GM18502 (cell line): ENCODE measurements around the gene CCNI2.

Source experiments
- ATAC-seq: cut with Tn5 transposase; IDR thresholded peaks from one replicate; pipeline ENCODE4 v1.9.1; 2021; ENCODE audit warnings: mild to moderate bottlenecking; ENCODE audit not compliant: unreplicated experiment, poor library complexity

The CCNI2 gene

DNA sequence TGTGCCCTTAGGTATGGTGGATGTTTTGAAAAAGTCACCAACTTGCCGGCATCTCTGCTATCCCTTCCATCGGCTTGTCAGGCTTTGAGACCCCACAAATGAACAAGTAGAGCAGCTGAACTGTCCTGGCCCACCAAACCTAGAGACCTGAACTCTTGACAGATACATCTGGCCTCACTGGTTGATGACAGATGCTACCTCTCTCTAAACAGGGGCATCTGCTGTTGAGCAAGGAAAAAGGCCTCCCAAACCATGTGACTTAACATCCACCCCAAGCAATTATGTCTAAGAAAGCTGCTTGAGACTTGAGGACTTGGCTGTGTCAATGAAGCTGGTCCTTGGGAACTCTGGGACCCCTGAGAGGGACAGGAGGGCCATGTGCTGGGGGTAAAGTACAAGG, 2.3 kb downstream of the CCNI2 start:
- ATAC-seq = no peak

DNA sequence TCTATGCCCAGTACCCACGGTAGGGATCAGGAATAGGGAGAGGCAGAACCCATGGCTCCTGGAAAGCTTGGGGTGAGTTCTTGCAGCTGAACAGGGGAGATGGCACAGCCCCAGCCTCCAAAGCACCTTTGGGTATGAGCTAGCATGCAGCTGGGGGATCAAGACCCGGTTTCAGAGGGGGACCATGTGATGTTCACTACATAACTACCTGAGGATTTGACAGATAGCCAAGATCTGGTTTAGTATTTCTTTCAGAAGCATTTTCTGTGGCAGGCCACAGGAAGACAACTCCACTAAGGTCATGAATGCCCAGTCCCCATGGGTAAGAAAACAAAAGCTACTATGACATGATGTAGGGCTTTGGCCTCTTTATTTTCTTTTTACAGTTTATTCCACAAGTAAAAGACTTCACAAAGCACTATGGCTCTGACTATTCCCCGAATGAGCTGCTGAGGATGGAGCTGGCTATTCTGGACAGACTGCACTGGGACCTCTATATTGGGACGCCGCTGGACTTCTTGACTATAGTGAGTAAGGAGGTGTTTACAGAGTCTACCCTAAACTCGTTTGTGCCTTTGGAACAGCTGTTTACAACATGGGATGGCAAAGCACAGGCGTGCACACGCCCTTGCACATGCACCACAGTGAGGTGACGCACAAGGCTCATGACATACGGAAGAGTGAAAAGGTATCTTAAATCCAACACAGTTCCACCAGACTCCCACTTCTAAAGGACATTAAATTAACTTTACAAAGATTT, 3.4 kb downstream of the CCNI2 start:
- peak; percentile 39 for ATAC-seq

DNA sequence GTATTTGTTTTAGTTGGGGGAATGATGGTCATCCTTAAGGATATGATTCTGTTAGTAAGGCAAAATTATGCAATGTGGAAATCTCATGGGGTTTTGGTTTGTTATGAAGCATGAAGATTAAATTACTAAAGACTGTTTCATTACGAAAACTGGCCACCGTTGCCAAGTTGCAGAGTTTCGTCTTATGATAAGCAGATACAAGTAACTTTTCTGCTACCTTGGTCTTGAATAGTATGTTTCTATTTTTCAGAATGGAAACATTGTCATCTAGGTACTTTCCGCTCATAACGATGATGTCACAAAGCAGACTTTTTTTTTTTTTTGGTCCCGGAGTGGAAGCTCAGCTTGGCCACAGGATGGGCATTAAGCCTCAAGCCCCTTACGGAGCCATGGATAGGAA, 4.2 kb downstream of the CCNI2 start:
- ATAC-seq = peak; percentile 45

DNA sequence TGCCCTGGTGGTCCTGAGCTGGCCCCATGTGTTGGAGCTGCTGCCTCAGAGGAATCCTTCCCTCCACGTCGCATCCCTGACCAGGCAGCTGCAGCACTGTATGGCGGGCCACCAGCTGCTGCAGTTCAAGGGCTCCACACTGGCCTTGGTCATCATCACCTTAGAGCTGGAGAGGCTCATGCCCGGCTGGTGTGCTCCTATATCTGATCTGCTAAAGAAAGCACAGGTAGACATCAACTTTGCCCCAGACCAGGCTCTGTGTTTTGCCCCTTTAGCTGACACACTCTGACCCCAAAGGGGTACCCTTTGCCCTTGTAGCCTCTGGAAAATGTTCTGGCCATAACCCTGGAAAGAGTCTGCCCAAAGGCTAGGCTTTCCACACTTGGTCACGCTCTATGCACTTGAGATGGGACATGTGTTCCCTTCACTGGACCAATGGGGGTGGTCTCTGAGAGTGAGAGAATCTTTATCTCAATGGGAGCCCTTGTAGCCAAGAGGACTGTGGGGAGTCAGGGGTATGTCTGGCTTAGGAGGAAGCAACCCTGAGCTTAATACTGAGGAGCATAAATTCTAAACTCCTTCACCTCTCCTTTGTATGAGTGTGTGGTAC, 4.8 kb downstream of the CCNI2 start:
- ATAC-seq = no peak

GRCh38 chr5:132752581-132753125, 5.4 kb downstream of the CCNI2 start:
- ATAC-seq = no peak

- no peak for ATAC-seq
Measured at GRCh38 chr5:132753135-132753987, 6.1 kb downstream of the CCNI2 start.

DNA sequence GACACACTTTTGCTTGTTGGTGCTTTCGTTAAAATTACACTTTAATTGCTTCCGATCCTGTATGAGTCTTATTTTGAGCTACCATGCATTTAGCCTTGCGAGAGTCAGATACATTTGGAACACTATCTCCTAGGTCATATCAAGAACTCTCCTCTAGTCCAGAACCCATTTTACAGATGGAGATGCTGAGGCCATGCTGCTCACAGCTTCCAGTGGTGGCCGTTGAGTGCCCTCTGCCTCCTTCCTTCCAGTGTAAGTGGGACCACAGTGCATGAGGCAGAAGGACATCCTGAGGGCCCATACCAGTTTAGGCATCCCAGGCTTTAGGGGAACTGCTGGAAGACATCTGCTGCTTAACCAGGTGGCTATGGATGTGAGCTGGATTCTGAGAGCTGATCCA, 6.9 kb downstream of the CCNI2 start:
- ATAC-seq = no peak

DNA sequence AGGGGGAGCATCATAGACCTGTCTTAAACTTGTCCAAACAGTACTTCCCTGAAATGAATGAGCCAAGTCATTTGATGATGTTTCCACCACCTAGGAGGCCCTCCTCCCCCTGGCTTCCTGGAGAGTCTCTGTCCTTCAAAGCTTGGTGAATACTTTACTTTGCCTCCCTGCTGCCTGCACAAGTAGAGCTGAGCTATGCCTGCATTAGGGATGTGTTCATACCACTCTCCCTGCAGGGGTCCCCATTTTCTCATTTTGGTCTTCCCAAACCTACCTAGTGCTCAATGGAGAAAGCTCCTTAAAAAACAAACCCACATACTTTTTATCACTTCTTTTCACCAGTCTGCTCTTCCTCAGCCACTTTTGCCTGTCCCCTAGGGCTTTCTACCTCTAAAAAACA, 7.7 kb downstream of the CCNI2 start:
- ATAC-seq = no peak

DNA sequence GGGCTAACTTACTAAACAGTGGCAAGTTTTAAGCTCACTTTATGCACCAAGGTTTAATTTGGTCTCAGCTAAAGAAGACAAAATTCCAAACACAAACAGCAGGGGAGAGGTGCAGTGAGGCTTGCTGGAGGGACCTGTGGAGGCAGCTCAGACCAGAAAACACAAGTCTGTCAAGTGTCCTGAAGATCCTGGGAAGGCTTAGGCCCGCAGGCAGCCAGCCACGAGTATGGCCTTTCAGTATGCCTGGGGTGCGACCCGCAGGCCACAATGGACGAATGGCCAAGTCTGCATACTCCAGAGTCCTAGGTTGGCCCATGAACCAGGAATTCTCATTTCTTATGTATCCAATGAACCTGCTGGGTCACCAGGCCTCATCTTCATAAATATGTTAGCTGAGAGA, 9.3 kb downstream of the CCNI2 start:
- ATAC-seq = no peak

- ATAC-seq = no peak
Measured at GRCh38 chr5:132758451-132758850, 11.2 kb downstream of the CCNI2 start.

DNA sequence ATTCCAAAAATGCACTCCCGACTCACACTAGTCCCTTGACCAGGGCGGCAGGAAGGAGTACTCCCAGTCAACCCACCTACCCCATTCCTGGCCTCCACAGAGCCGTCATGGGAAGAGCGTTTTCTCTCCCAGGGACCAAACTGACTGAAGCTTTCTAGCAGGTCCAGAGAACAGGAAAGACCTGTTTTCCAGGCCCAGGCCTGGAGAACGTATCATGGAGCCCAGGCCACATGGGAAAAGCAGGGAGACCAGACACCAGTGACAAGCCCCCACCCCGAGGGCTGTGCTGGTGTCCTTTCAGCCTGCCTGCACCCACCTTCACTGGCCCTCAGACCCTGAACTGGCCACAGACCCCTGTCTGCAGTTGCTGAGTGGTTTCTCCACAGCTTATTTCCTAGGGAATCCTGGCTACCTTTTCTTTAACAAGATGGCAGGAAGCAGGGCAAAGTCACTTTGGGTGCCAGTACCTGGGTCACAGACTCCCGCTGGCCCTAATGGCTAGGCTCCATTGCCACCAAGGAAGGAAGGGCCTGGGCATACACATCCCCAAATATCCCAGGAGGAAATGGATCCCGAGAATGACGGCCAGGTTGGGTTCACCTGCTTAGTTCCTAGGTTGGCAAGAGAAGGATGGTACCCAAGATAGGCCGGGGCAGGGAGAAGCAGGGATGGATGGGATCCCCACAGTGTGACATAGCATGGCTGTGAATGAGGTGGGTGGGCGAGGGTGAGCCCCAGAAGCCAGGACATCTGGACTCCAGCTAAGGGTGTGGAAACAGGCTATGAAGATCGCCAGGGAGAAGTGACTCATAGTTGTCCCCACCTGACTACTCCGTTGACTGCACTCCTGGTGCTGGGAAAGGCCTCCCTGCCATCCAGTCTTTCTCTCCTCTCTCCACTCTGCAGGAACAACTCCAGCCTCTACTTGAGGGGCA, 12.2 kb downstream of the CCNI2 start:
- ATAC-seq = no peak

DNA sequence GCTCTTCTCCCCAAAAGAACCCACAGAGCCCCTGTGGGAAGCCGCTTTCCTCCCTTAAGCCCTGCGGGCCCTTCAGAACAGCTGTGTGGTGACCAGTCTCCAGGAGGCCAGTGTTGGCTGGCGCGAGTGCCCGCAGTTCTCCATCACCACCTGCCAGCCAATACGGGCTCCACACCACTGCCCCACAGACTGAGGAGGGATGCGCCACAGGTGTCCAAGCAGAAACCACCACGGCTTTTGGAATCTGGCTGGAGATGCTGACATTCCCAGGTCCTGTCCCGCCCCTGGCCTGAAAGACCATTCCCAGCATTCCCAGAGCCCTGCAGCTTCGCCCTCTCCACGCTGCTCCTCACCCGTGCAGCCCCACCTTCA, 12.8 kb downstream of the CCNI2 start:
- no peak for ATAC-seq

DNA sequence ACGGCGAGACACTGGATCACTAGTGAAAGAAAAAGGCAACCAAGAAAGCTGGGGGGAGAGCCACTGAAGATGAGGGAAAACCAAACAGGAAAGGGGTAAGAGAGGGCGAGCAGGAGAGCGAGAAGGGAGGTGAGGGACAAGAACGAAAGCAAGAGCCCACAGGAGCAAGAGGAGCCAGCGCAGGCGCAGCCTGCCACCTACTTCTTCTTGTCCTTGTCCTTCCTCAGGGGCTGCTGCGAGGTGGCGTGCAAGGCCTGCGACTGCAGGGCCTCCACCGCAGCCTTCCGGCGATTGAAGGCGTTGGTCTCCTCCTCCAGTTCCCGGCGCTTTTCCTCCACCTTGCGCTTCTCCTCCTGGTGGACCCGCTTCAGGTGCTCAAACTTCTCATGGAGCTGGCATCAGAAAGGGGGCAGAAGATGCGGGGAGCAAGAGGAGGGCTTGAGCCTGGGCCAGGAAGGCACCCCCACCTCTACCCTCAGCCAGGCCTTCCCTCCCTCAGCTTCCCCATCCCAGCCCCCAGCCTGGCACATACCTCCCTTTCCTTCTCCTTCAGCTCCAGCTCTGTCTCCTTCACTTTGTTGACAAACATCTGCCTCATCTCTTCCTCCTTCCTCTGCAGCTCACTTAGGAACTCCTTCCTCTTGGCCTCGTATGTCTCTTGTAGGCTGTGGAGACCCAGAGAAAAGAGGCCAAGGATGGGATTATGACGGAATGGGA, 13.5 kb downstream of the CCNI2 start:
- ATAC-seq = no peak

- ATAC-seq = no peak
Measured at GRCh38 chr5:132761321-132762240, 14.4 kb downstream of the CCNI2 start.

DNA sequence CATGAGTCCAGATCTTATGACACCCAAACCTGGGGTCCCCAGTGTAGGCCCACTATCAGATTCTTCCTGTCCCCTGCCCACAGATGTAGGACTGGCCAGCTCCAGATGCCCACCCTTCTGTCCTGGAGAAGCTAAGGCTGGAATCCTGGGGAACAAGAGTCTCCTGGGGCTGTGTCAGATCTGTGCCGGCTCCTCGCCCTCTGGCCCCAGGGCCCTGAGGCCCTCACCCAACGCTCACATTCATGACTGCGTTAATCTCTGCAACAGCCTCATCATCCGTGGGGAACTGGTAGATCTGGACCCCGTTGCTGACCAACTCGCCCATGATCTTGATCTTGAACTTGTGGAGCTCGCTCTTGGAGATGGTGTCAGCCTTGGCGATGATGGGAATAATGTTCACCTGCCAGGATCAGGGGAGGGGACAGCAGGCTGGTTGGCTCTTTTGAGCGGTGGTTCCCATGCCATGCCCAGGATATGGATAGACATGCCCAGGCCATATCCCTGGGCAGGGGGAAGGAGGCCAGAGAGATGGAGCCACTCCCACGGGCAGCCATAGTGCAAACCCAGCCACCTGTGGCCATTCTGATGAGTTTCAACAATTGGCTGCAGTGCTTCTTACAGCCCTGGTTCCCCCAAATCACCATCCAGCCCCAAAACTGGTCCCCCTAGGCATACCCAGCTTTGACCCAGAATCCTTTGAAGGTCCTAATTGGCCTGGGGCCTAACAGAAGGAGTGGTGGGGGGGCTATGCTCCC, 15.2 kb downstream of the CCNI2 start:
- no peak for ATAC-seq

DNA sequence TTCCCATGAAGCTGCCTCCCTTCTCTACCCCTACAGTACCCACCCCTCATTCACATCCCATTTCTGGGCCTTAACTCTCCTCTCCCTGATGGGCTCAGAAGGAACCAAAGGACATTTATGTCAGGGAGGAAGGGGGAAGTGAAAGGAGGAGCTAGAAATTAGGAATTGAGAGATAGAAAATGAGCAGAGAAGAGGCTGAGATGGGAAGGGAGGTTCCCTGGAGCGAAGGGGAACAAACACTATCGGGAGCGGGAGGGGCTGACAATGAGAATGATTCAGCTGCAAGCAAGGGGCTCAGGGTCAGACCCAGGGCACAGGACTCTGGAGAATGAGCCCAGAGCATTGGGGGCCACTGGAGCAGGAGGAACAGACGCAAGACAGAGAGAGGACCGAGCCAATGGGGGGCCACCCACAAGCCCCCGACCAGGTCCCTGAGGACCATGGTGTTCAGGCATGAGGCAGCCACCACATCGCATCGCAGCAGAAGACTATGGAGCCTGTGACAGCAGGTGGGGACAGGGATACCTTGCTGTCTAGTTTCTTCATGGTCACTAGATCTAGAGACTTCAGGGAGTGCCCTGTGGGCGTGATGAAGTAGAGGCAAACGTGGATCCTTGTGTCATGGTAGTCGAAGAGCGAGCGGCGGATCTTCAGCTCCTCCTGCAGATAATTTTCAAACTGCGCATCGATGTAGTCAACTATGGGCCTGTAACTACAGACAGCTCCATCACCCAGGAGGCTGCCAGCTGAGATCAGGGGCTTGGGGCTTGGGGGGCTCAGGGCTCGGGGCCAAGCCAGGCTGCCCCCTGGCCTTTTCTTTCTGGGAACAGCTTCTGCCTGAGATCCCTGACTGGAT, 16.2 kb downstream of the CCNI2 start:
- ATAC-seq = no peak

DNA sequence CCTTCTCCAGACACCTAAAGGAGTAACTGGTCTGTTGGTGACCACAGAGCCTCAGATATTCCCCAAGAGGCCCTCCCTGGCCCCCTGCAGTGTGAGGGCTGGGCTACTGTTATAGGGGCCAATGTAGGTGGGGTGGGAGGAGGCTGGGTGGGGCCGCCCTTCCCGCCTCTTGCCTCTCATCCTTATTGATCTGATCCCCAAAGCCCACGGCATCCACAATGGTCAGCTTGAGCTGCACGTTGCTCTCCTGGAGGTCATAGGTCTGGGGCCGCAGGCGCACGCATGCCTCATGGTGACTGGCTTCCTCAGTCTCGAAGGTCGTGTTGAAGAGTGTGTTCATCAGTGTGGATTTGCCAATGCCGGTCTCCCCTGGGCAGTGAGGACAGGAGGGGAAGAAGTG, 16.8 kb downstream of the CCNI2 start:
- ATAC-seq = no peak
